Endothelial cell of umbilical vein (primary cell): ENCODE measurements around the gene SPEF2. TPM values are rescaled to one million over a fixed set of nuclear protein-coding genes. Genes with fewer than 3 reads are reported as not detected.

ENCODE experiments used
- BruUV-seq: library from RNA; stranded (reverse); fragments of 400-500 nt; replicated peaks from 2 replicates; lab custom pipeline; 2021; lab: Mats Ljungman, UMichigan
- CTCF ChIA-PET: fragments of 300-600, 350-600 bp; sonication (Branson Sonifier 250); formaldehyde crosslinking; loops from one replicate; lab custom pipeline; 2021; ENCODE audit warnings: antibody characterized with exemption, inconsistent platforms; lab: Charles Lee
- POLR2A ChIA-PET: fragments of 300-600, 350-600 bp; sonication (Branson Sonifier 250); formaldehyde crosslinking; loops from one replicate; lab custom pipeline; 2021; ENCODE audit warnings: antibody characterized with exemption, inconsistent platforms; lab: Charles Lee
- DNase-seq: peaks from one replicate; pipeline ENCODE4 v3.0.0-alpha.2; 2011; ENCODE audit warnings: low read depth, low spot score
- FAIRE-seq: peaks from 2 replicates; lab custom pipeline; 2011; peaks lifted over from hg19 to GRCh38; lab: Jason Lieb, UNC
- H2AFZ ChIP-seq: 2 replicates; pipeline ENCODE4 v1.6.0; 2012; ENCODE audit warnings: low read depth, low read length, control low read depth, inconsistent platforms
- H3K27ac ChIP-seq: 2 replicates; pipeline ENCODE4 v1.5.1; 2011; ENCODE audit warnings: low read depth, mild to moderate bottlenecking, control low read depth, low read length, moderate library complexity; ENCODE audit not compliant: insufficient read depth
- H3K27me3 ChIP-seq, 2 experiments: 2 replicates each; pipeline versions ENCODE4 v1.6.0 to v1.6.1; 2011; ENCODE audit warnings: low read length in 2 of 2, mixed read lengths in 1 of 2; ENCODE audit not compliant: control insufficient read depth in 2 of 2, insufficient read depth in 2 of 2
- H3K36me3 ChIP-seq, 2 experiments: 2 replicates in 1 of 2; 3 replicates in 1 of 2; pipeline ENCODE4 v1.5.1; 2011; ENCODE audit warnings: low read length in 2 of 2, mild to moderate bottlenecking in 1 of 2, moderate library complexity in 1 of 2; ENCODE audit not compliant: control insufficient read depth in 2 of 2, insufficient read depth in 2 of 2; ENCODE audit errors: extremely low read depth in 1 of 2
- H3K4me1 ChIP-seq: 3 replicates; pipeline ENCODE4 v1.5.1; 2011; ENCODE audit warnings: mild to moderate bottlenecking, low read length; ENCODE audit not compliant: control insufficient read depth, insufficient read depth; ENCODE audit errors: extremely low read depth
- H3K4me2 ChIP-seq: 2 replicates; pipeline ENCODE4 v1.6.1; 2011; ENCODE audit warnings: low read length, control low read depth, mixed read lengths; ENCODE audit not compliant: insufficient read depth
- H3K4me3 ChIP-seq, 3 experiments: fragments of 200-600 bp in 1 of 3; sonication (generic), shearing (Covaris generic) in 1 of 3; replicated peaks in 1 of 3; 2 replicates each; pipeline ENCODE4 v1.5.1; 2011 to 2016; ENCODE audit warnings: control low read depth in 3 of 3, low read length in 3 of 3, mild to moderate bottlenecking in 2 of 3, inconsistent platforms in 1 of 3, low read depth in 1 of 3, moderate library complexity in 1 of 3; ENCODE audit not compliant: insufficient read depth in 1 of 3
- H3K79me2 ChIP-seq: 2 replicates; pipeline ENCODE4 v1.6.0; 2012; ENCODE audit warnings: low read length, inconsistent platforms; ENCODE audit not compliant: control insufficient read depth, insufficient read depth
- H3K9ac ChIP-seq: replicated peaks from 2 replicates; pipeline ENCODE3; 2011; ENCODE audit warnings: low read length, control low read depth; ENCODE audit not compliant: insufficient read depth; ENCODE audit errors: extremely low read depth
- H3K9me1 ChIP-seq: replicated peaks from 3 replicates; pipeline ENCODE4 v1.6.0; 2011; ENCODE audit warnings: mild to moderate bottlenecking, low read length; ENCODE audit not compliant: control insufficient read depth, insufficient read depth; ENCODE audit errors: extremely low read depth
- H3K9me3 ChIP-seq: replicated peaks from 2 replicates; pipeline ENCODE4 v1.5.1; 2012; ENCODE audit warnings: low read length, inconsistent platforms; ENCODE audit not compliant: control insufficient read depth, insufficient read depth
- H4K20me1 ChIP-seq: replicated peaks from 2 replicates; pipeline ENCODE3; 2011; ENCODE audit warnings: mild to moderate bottlenecking, low read length; ENCODE audit not compliant: control insufficient read depth, insufficient read depth; ENCODE audit errors: extremely low read depth
- CTCF ChIP-seq, 2 donors: IDR thresholded peaks; 1 replicate in 1 of 2; 2 replicates in 1 of 2; pipeline ENCODE4 v1.5.1; 2011; ENCODE audit warnings: low read length in 2 of 2, mild to moderate bottlenecking in 2 of 2, moderate library complexity in 2 of 2, control low read depth in 1 of 2, inconsistent platforms in 1 of 2, low read depth in 1 of 2; ENCODE audit not compliant: insufficient read depth in 1 of 2; ENCODE audit errors: extremely low read depth in 1 of 2
- JUN ChIP-seq: IDR thresholded peaks from 2 replicates; pipeline ENCODE4 v1.6.1; 2011; ENCODE audit warnings: borderline replicate concordance, low read depth; ENCODE audit not compliant: insufficient read length, insufficient read depth
- MYC ChIP-seq: IDR thresholded peaks from one replicate; pipeline ENCODE4 v1.6.1; 2011; ENCODE audit warnings: mild to moderate bottlenecking, low read depth, low read length
- POLR2A ChIP-seq: IDR thresholded peaks from 2 replicates; pipeline ENCODE4 v1.6.1; 2012; ENCODE audit warnings: low read depth, mild to moderate bottlenecking, control low read depth, low read length
- dilution Hi-C: fragments of 300-500 bp; cut with MboI; formaldehyde crosslinking; loops from one replicate; pipeline ENCODE4 v1.15.0; 2019; ENCODE audit warnings: low sequenced_read_pairs; ENCODE audit not compliant: extremely low pct_ligation_motif_present
- intact Hi-C: fragments of 100-400 bp; cut with micrococcal nuclease; formaldehyde crosslinking; loops from one replicate; pipeline ENCODE4 v1.10.0; 2022
- polyA plus RNA-seq, 4 experiments: library from polyadenylated mRNA; depleted of rRNA in 3 of 4; stranded (reverse) in 3 of 4; unstranded in 1 of 4; fragments of >200 nt; gene quantifications; 2 replicates each; pipeline versions ENCODE4 v1.2.1 to v1.2.3, GENCODE V29; 2011 to 2012; ENCODE audit warnings: missing spikeins in 1 of 4
- total RNA-seq: library from RNA; stranded (reverse); gene quantifications from 2 replicates; pipeline ENCODE4 v1.2.3, GENCODE V29; 2021

The SPEF2 gene
- total and polyA plus RNA-seq, 2 donors (not counting 3 experiments of a cell fraction or from before 2014, with no cell fraction given) = 0.28 to 0.73 TPM

GRCh38 chr5:35745660-35746059 lies 128.0 kb downstream of the SPEF2 start:
- dilution Hi-C loops = no loop called here
- Histone ChIP-seq H3K4me1 (no peaks in the 10 kb centered on the region), H3K9me1 (no peaks in the 10 kb centered on the region), H2AFZ (no peak overlapping the region), H3K27ac (no peak overlapping the region), H4K20me1 (no peaks in the 10 kb centered on the region), H3K9ac (no peak overlapping the region), H3K36me3 (no peaks in the 10 kb centered on the region), H3K79me2 (no peaks in the 10 kb centered on the region), H3K4me3 (no peak overlapping the region), H3K27me3 (no peaks in the 10 kb centered on the region), H3K9me3 (no peaks in the 10 kb centered on the region), H3K4me2 (no peak overlapping the region)
- TF ChIP-seq JUN = no peak
- intact Hi-C loops = no loop called here
- no TSS peak for BruUV-seq
- POLR2A ChIA-PET = no interaction called here
- CTCF ChIA-PET = interaction anchor here (1.8 kb wide), 1 partner anchor 180 kb away, joined by 5 read pairs; no protein-coding TSS in a partner anchor
- DNase-seq (no peak), FAIRE-seq (no peak)

DNA sequence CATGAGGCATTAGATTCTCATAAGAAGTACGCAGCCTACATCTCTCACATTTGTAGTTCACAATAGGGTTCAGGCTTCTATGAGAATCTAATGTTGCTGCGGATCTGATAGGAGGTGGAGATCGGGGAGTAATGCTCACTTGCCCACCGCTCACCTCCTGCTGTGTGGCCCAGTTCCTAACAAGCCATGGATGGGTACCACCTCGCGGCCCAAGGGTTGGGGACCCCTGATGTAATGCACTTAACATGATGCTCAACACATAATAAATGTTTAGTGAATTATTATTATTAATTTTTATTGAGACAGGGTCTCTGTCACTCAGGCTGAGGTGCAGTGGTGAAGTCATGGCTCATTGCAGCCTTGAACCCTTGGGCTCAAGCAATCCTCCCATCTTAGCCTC lies 134.3 kb downstream of the SPEF2 start:
- no peak for DNase-seq
- intact Hi-C loops = no loop called here
- Histone ChIP-seq H3K4me2 (no peak overlapping the region), H3K4me1 (no peaks in the 10 kb centered on the region), H3K79me2 (no peaks in the 10 kb centered on the region), H4K20me1 (no peaks in the 10 kb centered on the region), H3K36me3 (no peaks in the 10 kb centered on the region), H3K27me3 (no peaks in the 10 kb centered on the region), H3K4me3 (no peak overlapping the region), H3K9me3 (no peaks in the 10 kb centered on the region), H3K9me1 (no peaks in the 10 kb centered on the region), H3K27ac (no peak overlapping the region), H3K9ac (no peak overlapping the region), H2AFZ (no peak overlapping the region)
- dilution Hi-C loops = no loop called here
- TF ChIP-seq CTCF (IDR thresholded peaks at IDR 0.05; ENCODE audit: extremely low read depth in 1 of 2, insufficient read depth in 1 of 2, low read depth in 1 of 2, low read length in 2 of 2) = no peak
- TF ChIP-seq MYC = no peak
- no peak for TF ChIP-seq POLR2A
- ChIA-PET POLR2A (no interaction called here), CTCF (interaction anchor here (1.4 kb wide), 1 partner anchor 13 kb away, joined by 3 read pairs; no protein-coding TSS in a partner anchor)
- no TSS peak for BruUV-seq
- FAIRE-seq = no peak
